H9 (cell line): ENCODE measurements around the gene GTF2H4. TPM values are rescaled to one million over a fixed set of nuclear protein-coding genes. Genes with fewer than 3 reads are reported as not detected.

ENCODE experiments used
- DNase-seq: peaks from one replicate; pipeline ENCODE4 v3.0.0-alpha.2; 2017
- H2AFZ ChIP-seq: one replicate; pipeline ENCODE4 v1.6.1; 2013; ENCODE audit warnings: mild to moderate bottlenecking, low read length, control low read depth, moderate library complexity
- H2AK5ac ChIP-seq: 2 replicates; pipeline ENCODE4 v1.6.1; 2013; ENCODE audit warnings: low read length, control low read depth, mixed read lengths; ENCODE audit not compliant: insufficient read length
- H2BK120ac ChIP-seq: one replicate; pipeline ENCODE4 v1.6.1; 2013; ENCODE audit warnings: low read depth, mild to moderate bottlenecking, low read length, control low read depth, inconsistent platforms; ENCODE audit not compliant: poor library complexity, severe bottlenecking
- H2BK12ac ChIP-seq: 2 replicates; pipeline ENCODE4 v1.6.1; 2013; ENCODE audit warnings: low read length, control low read depth, mixed read lengths, low read depth; ENCODE audit not compliant: insufficient read length
- H2BK15ac ChIP-seq: 2 replicates; pipeline ENCODE4 v1.6.1; 2013; ENCODE audit warnings: low read depth, low read length, control low read depth
- H2BK20ac ChIP-seq: one replicate; pipeline ENCODE4 v1.6.1; 2013; ENCODE audit warnings: low read depth, mild to moderate bottlenecking, low read length, control low read depth, inconsistent platforms; ENCODE audit not compliant: poor library complexity, severe bottlenecking
- H2BK5ac ChIP-seq: 2 replicates; pipeline ENCODE4 v1.6.1; 2013; ENCODE audit warnings: low read length, control low read depth, mixed read lengths; ENCODE audit not compliant: insufficient read length
- H3K14ac ChIP-seq: 2 replicates; pipeline ENCODE4 v1.6.1; 2013; ENCODE audit warnings: low read length, control low read depth; ENCODE audit not compliant: insufficient read depth
- H3K18ac ChIP-seq: 2 replicates; pipeline ENCODE4 v1.6.1; 2013; ENCODE audit warnings: low read depth, mild to moderate bottlenecking, mixed read lengths, low read length, control low read depth; ENCODE audit not compliant: insufficient read length
- H3K23ac ChIP-seq: 2 replicates; pipeline ENCODE4 v1.6.1; 2013; ENCODE audit warnings: low read length, control low read depth, mixed read lengths, low read depth; ENCODE audit not compliant: insufficient read length
- H3K23me2 ChIP-seq: 2 replicates; pipeline ENCODE4 v1.6.1; 2013; ENCODE audit warnings: low read depth, mild to moderate bottlenecking, mixed read lengths, low read length, control low read depth; ENCODE audit not compliant: insufficient read length, poor library complexity, severe bottlenecking
- H3K27ac ChIP-seq: 2 replicates; pipeline ENCODE4 v1.5.1; 2013; ENCODE audit warnings: low read length, control low read depth, mixed read lengths, low read depth; ENCODE audit not compliant: insufficient read length
- H3K27me3 ChIP-seq: 2 replicates; pipeline ENCODE4 v1.6.1; 2013; ENCODE audit warnings: low read length, control low read depth, inconsistent platforms; ENCODE audit not compliant: insufficient read depth
- H3K4ac ChIP-seq: 2 replicates; pipeline ENCODE4 v1.6.1; 2013; ENCODE audit warnings: low read depth, mild to moderate bottlenecking, control low read depth, inconsistent platforms, low read length, moderate library complexity
- H3K4me1 ChIP-seq: 2 replicates; pipeline ENCODE4 v1.6.1; 2013; ENCODE audit warnings: low read length, control low read depth, inconsistent platforms; ENCODE audit not compliant: insufficient read depth
- H3K4me2 ChIP-seq: 2 replicates; pipeline ENCODE4 v1.6.1; 2013; ENCODE audit warnings: low read length, control low read depth, mixed read lengths; ENCODE audit not compliant: insufficient read length, insufficient read depth
- H3K56ac ChIP-seq: 2 replicates; pipeline ENCODE4 v1.6.1; 2013; ENCODE audit warnings: low read depth, mild to moderate bottlenecking, mixed read lengths, low read length, control low read depth; ENCODE audit not compliant: insufficient read length
- H3K79me1 ChIP-seq: 2 replicates; pipeline ENCODE4 v1.6.1; 2013; ENCODE audit warnings: low read depth, mild to moderate bottlenecking, moderate library complexity, low read length, control low read depth, inconsistent platforms; ENCODE audit not compliant: insufficient read depth, poor library complexity, severe bottlenecking
- H3K79me2 ChIP-seq: 2 replicates; pipeline ENCODE4 v1.6.1; 2013; ENCODE audit warnings: low read length, control low read depth, inconsistent platforms; ENCODE audit not compliant: insufficient read depth
- H3K9ac ChIP-seq: 2 replicates; pipeline ENCODE4 v1.6.1; 2013; ENCODE audit warnings: low read length, control low read depth, mixed read lengths; ENCODE audit not compliant: insufficient read length; ENCODE audit errors: extremely low read depth
- H3K9me3 ChIP-seq: one replicate; pipeline ENCODE4 v1.6.1; 2013; ENCODE audit warnings: low read depth, low read length, inconsistent platforms; ENCODE audit not compliant: control insufficient read depth
- H3T11ph ChIP-seq: one replicate; pipeline ENCODE4 v1.6.1; 2013; ENCODE audit warnings: mild to moderate bottlenecking, low read length, control low read depth, inconsistent platforms
- H4K20me1 ChIP-seq: one replicate; pipeline ENCODE4 v1.6.1; 2013; ENCODE audit not compliant: control insufficient read depth, insufficient read length, insufficient read depth
- H4K5ac ChIP-seq: 2 replicates; pipeline ENCODE4 v1.6.1; 2013; ENCODE audit warnings: low read depth, mild to moderate bottlenecking, mixed read lengths, low read length, control low read depth; ENCODE audit not compliant: insufficient read length
- H4K8ac ChIP-seq: replicated peaks from 2 replicates; pipeline ENCODE4 v1.6.1; 2013; ENCODE audit warnings: low read length, control low read depth, mixed read lengths, low read depth; ENCODE audit not compliant: insufficient read length
- H4K91ac ChIP-seq: 2 replicates; pipeline ENCODE4 v1.6.1; 2013; ENCODE audit warnings: low read depth, mild to moderate bottlenecking, moderate library complexity, mixed read lengths, low read length, control low read depth; ENCODE audit not compliant: insufficient read length
- H3K27ac Mint-ChIP-seq, 3 experiments: 2 replicates in 2 of 3; 3 replicates in 1 of 3; pipeline ENCODE4 v1.8.0; 2020 to 2021; ENCODE audit warnings: mixed read lengths in 3 of 3, mild to moderate bottlenecking in 1 of 3, moderate library complexity in 1 of 3
- H3K27me3 Mint-ChIP-seq: 2 replicates; pipeline ENCODE4 v1.8.0; 2021; ENCODE audit warnings: low read depth, mild to moderate bottlenecking, moderate library complexity, mixed read lengths
- H3K36me3 Mint-ChIP-seq, 3 experiments: 2 replicates in 2 of 3; 3 replicates in 1 of 3; pipeline ENCODE4 v1.8.0; 2020 to 2021; ENCODE audit warnings: low read depth in 3 of 3, mixed read lengths in 3 of 3; ENCODE audit not compliant: insufficient read depth in 1 of 3
- H3K4me1 Mint-ChIP-seq, 2 experiments: 2 replicates each; pipeline ENCODE4 v1.8.0; 2020; ENCODE audit warnings: mixed read lengths in 2 of 2
- H3K4me3 Mint-ChIP-seq, 2 experiments: 2 replicates in 1 of 2; 3 replicates in 1 of 2; pipeline ENCODE4 v1.8.0; 2020 to 2021; ENCODE audit warnings: mild to moderate bottlenecking in 2 of 2, mixed read lengths in 2 of 2, moderate library complexity in 1 of 2
- H3K9me3 Mint-ChIP-seq, 2 experiments: 2 replicates in 1 of 2; 3 replicates in 1 of 2; pipeline ENCODE4 v1.8.0; 2020; ENCODE audit warnings: mild to moderate bottlenecking in 2 of 2, mixed read lengths in 2 of 2, moderate library complexity in 1 of 2
- WGBS: extraction: QIAGEN DNeasy Blood & Tissue Kit; methylation state at CpG from one replicate; pipeline ENCODE4 v1.1.7; 2013; ENCODE audit warnings: missing lambda C conversion rate, low lambda C conversion rate, mixed read lengths; ENCODE audit not compliant: insufficient read length; ENCODE audit errors: extremely low coverage; 5-methylcytosine and 5-hydroxymethylcytosine counted together
- total RNA-seq: library from RNA; stranded (reverse); gene quantifications from 2 replicates; pipeline ENCODE4 v1.2.1, GENCODE V29; 2021
- TF ChIP-seq, protein P1 (sequence below): fragments of 200-600 bp; sonication (generic); conservative IDR thresholded peaks from 3 replicates; pipeline ENCODE4 v1.8.0; 2021; ENCODE audit warnings: antibody characterized with exemption, mild to moderate bottlenecking

Gene GTF2H4
- total RNA-seq, 1 experiment from 2014 or later: 60.8 TPM

DNA sequence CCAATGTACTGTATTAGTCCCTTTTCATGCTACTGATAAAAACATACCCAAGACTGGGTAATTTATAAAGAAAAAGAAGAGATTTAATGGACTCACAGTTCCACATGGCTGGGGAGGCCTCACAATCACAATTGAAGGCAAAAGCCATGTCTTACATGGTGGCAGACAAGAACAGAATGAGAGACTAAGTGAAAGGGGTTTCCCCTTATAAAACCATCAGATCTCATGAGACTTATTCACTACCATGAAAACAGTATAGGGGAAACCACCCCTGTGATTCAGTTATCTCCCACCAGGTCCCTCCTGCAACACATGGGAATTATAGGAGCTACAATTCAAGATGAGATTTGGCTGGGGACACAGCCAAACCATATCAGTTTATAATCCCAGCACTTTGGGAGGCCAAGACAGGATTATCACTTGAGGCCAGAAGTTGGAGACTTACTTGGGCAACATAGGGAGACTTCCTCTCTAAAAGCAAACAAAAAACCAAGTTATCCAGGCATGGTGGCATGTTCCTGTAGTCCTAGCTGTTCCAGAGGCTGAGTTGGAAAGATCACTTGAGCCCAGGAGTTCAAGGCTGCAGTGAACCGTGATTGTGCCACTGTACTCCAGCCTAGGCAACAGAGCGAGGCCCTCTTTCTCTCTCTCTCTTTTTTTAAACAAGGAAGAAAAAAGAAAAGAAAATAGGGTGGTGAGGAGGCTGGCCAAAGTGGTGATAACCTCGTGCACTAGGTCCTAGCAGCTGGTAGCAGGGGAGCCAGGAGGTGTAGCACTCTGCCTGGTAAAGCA is 46.6 kb upstream of the GTF2H4 start:
- Mint-ChIP-seq H3K36me3 (peaks cover 12 to 33% (median 24%) of the 10 kb centered on the region in 3 experiments), H3K27ac (no peak overlapping the region; a peak in 1 of 7 replicates), H3K27me3 (peaks cover 8% of the 10 kb centered on the region; the same call in 1 of the 2 replicates), H3K9me3 (peaks cover 31 to 37% of the 10 kb centered on the region in 2 experiments), H3K4me3 (no peak overlapping the region), H3K4me1 (peaks cover 5 to 7% of the 10 kb centered on the region in 2 experiments; a peak in 3 of 4 replicates)
- Histone ChIP-seq H3K4me2 (no peak overlapping the region), H2BK12ac (no peak overlapping the region), H2BK5ac (no peak overlapping the region), H3T11ph (no peak overlapping the region), H3K79me1 (no peaks in the 10 kb centered on the region), H4K5ac (no peak overlapping the region), H2AK5ac (no peak overlapping the region), H3K27me3 (no peaks in the 10 kb centered on the region), H4K20me1 (no peaks in the 10 kb centered on the region), H2BK15ac (no peak overlapping the region), H3K79me2 (no peaks in the 10 kb centered on the region), H3K56ac (no peak overlapping the region), H3K4ac (no peak overlapping the region), H3K9ac (no peak overlapping the region), H3K23me2 (no peaks in the 10 kb centered on the region), H3K23ac (no peak overlapping the region), H3K4me1 (no peaks in the 10 kb centered on the region), H3K27ac (no peak overlapping the region), H4K8ac (no peak overlapping the region), H2BK120ac (no peak overlapping the region), H4K91ac (no peak overlapping the region), H2BK20ac (no peak overlapping the region), H3K9me3 (no peaks in the 10 kb centered on the region), H2AFZ (no peak overlapping the region), H3K14ac (no peak overlapping the region), H3K18ac (no peak overlapping the region)
- WGBS: no CpG with 5 or more reads among the region's 3 CpGs
- DNase-seq: no peak
- TF ChIP-seq, protein P1, sequence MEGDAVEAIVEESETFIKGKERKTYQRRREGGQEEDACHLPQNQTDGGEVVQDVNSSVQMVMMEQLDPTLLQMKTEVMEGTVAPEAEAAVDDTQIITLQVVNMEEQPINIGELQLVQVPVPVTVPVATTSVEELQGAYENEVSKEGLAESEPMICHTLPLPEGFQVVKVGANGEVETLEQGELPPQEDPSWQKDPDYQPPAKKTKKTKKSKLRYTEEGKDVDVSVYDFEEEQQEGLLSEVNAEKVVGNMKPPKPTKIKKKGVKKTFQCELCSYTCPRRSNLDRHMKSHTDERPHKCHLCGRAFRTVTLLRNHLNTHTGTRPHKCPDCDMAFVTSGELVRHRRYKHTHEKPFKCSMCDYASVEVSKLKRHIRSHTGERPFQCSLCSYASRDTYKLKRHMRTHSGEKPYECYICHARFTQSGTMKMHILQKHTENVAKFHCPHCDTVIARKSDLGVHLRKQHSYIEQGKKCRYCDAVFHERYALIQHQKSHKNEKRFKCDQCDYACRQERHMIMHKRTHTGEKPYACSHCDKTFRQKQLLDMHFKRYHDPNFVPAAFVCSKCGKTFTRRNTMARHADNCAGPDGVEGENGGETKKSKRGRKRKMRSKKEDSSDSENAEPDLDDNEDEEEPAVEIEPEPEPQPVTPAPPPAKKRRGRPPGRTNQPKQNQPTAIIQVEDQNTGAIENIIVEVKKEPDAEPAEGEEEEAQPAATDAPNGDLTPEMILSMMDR: no peak
